ENCODE measurements around the gene SEMA3A. TPM values are rescaled to one million over a fixed set of nuclear protein-coding genes. Genes with fewer than 3 reads are reported as not detected.

SEMA3A gene
- total RNA-seq, 1 experiment from 2014 or later = 32.2 TPM

GRCh38 chr7:84070770-84071169, 123.8 kb downstream of the SEMA3A start (continued):
- TF ChIP-seq AFF4 (CRISPR knock-in tag; IDR thresholded peaks at IDR 0.05; ENCODE audit: borderline replicate concordance) = no peak

GRCh38 chr7:84069999-84070500, 124.5 kb downstream of the SEMA3A start:
- CTCF ChIA-PET = no interaction called here
- no peak for ATAC-seq
- Mint-ChIP-seq H3K9me3 (peaks cover 11% of the 10 kb centered on the region; the same call in 1 of the 2 replicates), H3K27me3 (ENCODE audit: low read depth) (no peaks in the 10 kb centered on the region), H3K4me3 (no peak overlapping the region), H3K4me1 (0 out of 2 replicates have a peak, but pooled peaks cover 3% of the 10 kb centered on the region), H3K27ac (no peak overlapping the region; the same call in 1 of the 2 replicates), H3K36me3 (peaks cover 15% of the 10 kb centered on the region)
- TF ChIP-seq NFATC4 (CRISPR knock-in tag; IDR thresholded peaks at IDR 0.05) = no peak
- no peak for TF ChIP-seq SMAD4 (CRISPR knock-in tag; IDR thresholded peaks at IDR 0.05)
- TF ChIP-seq ZNF263 (CRISPR knock-in tag; IDR thresholded peaks at IDR 0.05; ENCODE audit: low read depth) = no peak
- TF ChIP-seq NFE2L1 (CRISPR knock-in tag; IDR thresholded peaks at IDR 0.05) = no peak
- no peak for TF ChIP-seq SP1 (CRISPR knock-in tag; conservative IDR thresholded peaks at IDR 0.05)
- TF ChIP-seq MYBL2 (CRISPR knock-in tag; IDR thresholded peaks at IDR 0.05) = no peak
- no peak for TF ChIP-seq NR2C2 (CRISPR knock-in tag; IDR thresholded peaks at IDR 0.05)
- DNase-seq (ENCODE audit: low spot score) = no peak
- POLR2A ChIA-PET = no interaction called here

- Mint-ChIP-seq H3K4me1 (0 out of 2 replicates have a peak, but pooled peaks cover 6% of the 10 kb centered on the region), H3K9me3 (peaks cover 11% of the 10 kb centered on the region; the same call in 1 of the 2 replicates), H3K27me3 (ENCODE audit: low read depth) (no peaks in the 10 kb centered on the region), H3K27ac (no peak overlapping the region), H3K36me3 (peaks cover 18% of the 10 kb centered on the region), H3K4me3 (no peak overlapping the region)
- no peak for TF ChIP-seq ZNF532 (CRISPR knock-in tag; IDR thresholded peaks at IDR 0.05; ENCODE audit: borderline replicate concordance)
- no peak for TF ChIP-seq E2F1 (CRISPR knock-in tag; IDR thresholded peaks at IDR 0.05)
- TF ChIP-seq FOXK1 (CRISPR knock-in tag; IDR thresholded peaks at IDR 0.05) = no peak
- no peak for TF ChIP-seq NR3C1 (CRISPR knock-in tag; conservative IDR thresholded peaks at IDR 0.05; ENCODE audit: low read depth)
- TF ChIP-seq NFATC4 (CRISPR knock-in tag; IDR thresholded peaks at IDR 0.05) = no peak
- TF ChIP-seq TEAD4 (CRISPR knock-in tag; IDR thresholded peaks at IDR 0.05) = no peak
- TF ChIP-seq ZNF317 (CRISPR knock-in tag; IDR thresholded peaks at IDR 0.05; ENCODE audit: borderline replicate concordance, low read depth) = no peak
- TF ChIP-seq ZNF263 (CRISPR knock-in tag; IDR thresholded peaks at IDR 0.05; ENCODE audit: low read depth) = no peak
- TF ChIP-seq SOX15 (CRISPR knock-in tag; IDR thresholded peaks at IDR 0.05) = no peak
- TF ChIP-seq ATF1 (CRISPR knock-in tag; IDR thresholded peaks at IDR 0.05) = no peak
- no peak for TF ChIP-seq CREB1 (CRISPR knock-in tag; IDR thresholded peaks at IDR 0.05)
- no peak for TF ChIP-seq ELF4 (CRISPR knock-in tag; IDR thresholded peaks at IDR 0.05; ENCODE audit: low read depth)
- no peak for TF ChIP-seq TCF7 (CRISPR knock-in tag; IDR thresholded peaks at IDR 0.05; ENCODE audit: low read depth)
- TF ChIP-seq TEAD1 (CRISPR knock-in tag; IDR thresholded peaks at IDR 0.05) = no peak
- TF ChIP-seq MYBL2 (CRISPR knock-in tag; IDR thresholded peaks at IDR 0.05) = no peak
- no peak for TF ChIP-seq ZNF232 (CRISPR knock-in tag; IDR thresholded peaks at IDR 0.05)
- TF ChIP-seq MAX (CRISPR knock-in tag; IDR thresholded peaks at IDR 0.05) = no peak
- TF ChIP-seq EMX1 (CRISPR knock-in tag; IDR thresholded peaks at IDR 0.05) = no peak
- no peak for ATAC-seq
- ChIA-PET CTCF (no interaction called here), POLR2A (no interaction called here)
- no peak for DNase-seq (ENCODE audit: low spot score)
These were observed 125.6 kb downstream of the SEMA3A start for GRCh38 chr7:84069033-84069432.
